ENCODE data around the gene DDI1.

Gene DDI1

GRCh38 chr11:104086621-104087020 is 50.2 kb downstream of the DDI1 start:
- DNase-seq: no peak
